NCI-H187 (cell line): ENCODE results near the gene HOXD10.

Experiments
- DNase-seq, 2 experiments: peaks; one replicate each; lab custom pipeline; 2025; lab: John Stamatoyannopoulos, UW

HOXD10 gene

DNA sequence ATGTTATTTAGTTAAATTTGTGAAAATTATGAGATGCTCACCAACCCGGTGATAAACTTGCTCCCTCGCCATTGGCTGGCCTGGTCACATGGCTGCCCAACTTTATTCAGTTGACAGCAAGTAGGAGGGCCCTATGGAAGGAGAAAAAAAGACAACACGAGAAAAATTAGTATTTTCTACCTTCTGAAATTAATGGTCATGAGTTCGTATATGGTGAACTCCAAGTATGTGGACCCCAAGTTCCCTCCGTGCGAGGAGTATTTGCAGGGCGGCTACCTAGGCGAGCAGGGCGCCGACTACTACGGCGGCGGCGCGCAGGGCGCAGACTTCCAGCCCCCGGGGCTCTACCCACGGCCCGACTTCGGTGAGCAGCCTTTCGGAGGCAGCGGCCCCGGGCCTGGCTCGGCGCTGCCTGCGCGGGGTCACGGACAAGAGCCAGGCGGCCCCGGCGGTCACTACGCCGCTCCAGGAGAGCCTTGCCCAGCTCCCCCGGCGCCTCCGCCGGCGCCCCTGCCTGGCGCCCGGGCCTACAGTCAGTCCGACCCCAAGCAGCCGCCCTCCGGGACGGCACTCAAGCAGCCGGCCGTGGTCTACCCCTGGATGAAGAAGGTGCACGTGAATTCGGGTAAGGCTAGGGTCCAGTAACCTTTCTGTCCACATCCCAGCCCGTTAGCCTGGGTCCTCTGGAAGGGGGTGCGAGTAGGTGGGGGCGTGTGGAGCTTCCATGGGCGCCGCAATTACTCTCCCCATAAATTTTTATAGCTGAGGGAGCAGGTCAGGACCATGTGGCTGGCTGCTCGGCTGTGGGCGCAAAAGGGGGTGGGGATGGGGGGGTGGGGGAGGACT, 35.1 kb downstream of the HOXD10 start, which contains the start of gene HOXD4:
Gene HOXD4 (plus strand): TSS at position 109 of the 846 bp plus-strand sequence. CDS start 84 bp downstream, at position 193.
- DNase-seq: no peak

- DNase-seq: no peak
Observed at GRCh38 chr2:176152350-176153181, 36.0 kb downstream of the HOXD10 start.

GRCh38 chr2:176154576-176155252, 38.1 kb downstream of the HOXD10 start:
- no peak for DNase-seq

GRCh38 chr2:176155356-176156044, 38.9 kb downstream of the HOXD10 start:
- no peak for DNase-seq

GRCh38 chr2:176156301-176156806, 39.8 kb downstream of the HOXD10 start:
- no peak for DNase-seq

DNA sequence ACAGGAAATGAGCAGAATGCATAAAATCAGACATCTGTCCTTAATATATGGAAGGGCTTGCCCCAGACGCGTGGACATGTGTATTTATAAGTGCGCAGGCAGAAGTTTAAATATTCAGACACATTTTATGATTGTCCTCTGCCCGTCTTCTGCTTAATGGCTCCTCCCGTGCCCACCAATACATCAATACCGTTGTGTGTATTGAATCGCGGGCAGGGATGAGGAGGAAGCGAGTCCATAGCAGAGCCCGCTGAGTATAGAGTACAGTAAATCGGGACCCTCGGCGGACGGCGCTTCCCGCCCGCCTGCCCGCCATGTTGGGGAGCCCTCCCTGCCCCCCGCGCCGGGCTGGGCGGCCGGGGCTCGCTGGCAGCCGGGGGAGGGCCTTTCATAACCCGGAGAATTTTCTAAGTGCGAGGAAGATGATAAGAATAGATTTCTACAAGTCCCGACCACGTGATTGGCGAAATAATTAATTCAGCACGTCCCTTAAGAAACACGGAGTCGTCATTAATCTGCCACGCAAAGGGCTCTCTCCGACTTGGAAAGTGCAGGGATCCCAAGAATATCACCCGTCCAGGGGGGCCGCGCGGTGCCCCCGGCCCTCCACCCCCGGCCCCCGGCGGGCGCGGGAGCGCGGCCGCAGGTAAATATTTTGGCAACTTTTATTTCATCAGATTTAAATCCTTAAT, 40.4 kb downstream of the HOXD10 start, which contains the start of gene HOXD3:
Gene HOXD3 (plus strand): TSS at position 501 of the 692 bp plus-strand sequence. CDS start 11,808 bp downstream, outside the sequence.
- DNase-seq: no peak

GRCh38 chr2:176157499-176158185, 41.1 kb downstream of the HOXD10 start:
- no peak for DNase-seq

GRCh38 chr2:176158186-176158591, 41.6 kb downstream of the HOXD10 start:
- no peak for DNase-seq

- DNase-seq: no peak
Observed at GRCh38 chr2:176158855-176159662, 42.5 kb downstream of the HOXD10 start.

GRCh38 chr2:176159663-176160250, 43.2 kb downstream of the HOXD10 start:
- no peak for DNase-seq

DNA sequence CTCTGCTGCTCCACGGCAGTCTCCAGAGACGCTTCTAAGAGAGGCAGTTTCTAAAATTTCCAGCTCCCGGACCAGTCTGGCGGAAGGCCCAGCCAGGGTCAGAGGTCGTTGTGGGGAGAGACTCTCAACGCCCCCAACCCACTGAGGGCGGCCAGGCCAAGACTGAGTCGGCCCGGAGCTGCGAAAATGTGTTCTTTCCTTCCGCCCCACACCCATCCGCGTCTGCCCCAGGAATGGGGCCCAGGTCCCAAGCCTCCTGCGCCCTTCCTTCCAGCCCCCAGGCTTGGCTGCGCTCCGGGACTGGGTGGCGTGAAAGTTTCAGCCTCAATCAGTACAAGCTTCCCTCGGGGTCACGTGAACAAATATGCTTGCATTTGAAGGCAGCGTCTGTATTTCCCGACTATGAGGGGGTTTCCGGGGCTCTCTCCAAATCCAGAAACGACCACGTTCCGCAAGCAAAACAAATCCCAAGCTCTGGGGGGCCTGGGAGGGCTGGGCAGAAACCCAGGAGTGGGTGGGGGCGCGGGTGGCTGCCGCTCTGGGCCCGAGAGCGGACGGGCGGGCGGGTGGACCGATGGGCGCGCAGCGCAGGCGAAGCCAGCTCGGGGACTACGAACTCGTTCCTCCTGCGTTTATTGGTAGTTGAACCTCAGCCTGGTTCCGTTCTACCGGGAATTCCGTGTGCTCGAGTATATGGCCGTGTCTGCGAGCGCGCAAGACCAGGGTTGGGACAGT, 43.8 kb downstream of the HOXD10 start:
- DNase-seq: no peak

- DNase-seq: no peak
Observed at GRCh38 chr2:176160986-176161824, 44.6 kb downstream of the HOXD10 start.

GRCh38 chr2:176161825-176162626, 45.4 kb downstream of the HOXD10 start:
- DNase-seq: no peak

GRCh38 chr2:176162911-176163671, 46.5 kb downstream of the HOXD10 start:
- no peak for DNase-seq

- no peak for DNase-seq
Observed at GRCh38 chr2:176163672-176164056, 47.1 kb downstream of the HOXD10 start.

DNA sequence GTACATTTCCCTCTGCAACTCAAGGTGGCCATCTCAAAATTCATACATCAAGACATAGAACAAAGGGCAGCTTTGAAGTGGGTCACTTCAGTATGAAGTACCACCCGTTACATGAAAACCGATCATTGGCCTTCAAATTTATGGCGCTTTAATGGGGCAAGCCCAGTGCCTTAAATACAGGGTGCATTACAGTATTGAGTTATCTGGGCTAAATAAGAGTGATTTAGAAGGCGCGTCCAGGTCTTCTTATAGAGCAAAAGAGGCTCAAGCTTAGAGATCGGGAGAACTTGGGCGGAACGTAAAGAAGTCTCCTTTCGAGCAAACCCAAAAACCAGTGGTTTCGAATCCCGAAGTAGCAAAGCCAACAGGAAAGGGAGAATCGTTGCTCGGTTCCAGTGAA, 47.6 kb downstream of the HOXD10 start:
- no peak for DNase-seq
